Left cardiac atrium (tissue), 4 donors: ENCODE data around the gene HES6. TPM values are rescaled to one million over a fixed set of nuclear protein-coding genes. Genes with fewer than 3 reads are reported as not detected.
A peak's percentile ranks its signal among the peaks of the same experiment; 100 is the strongest.

Experiments
- ATAC-seq, 2 donors: fragments of 200-7000 bp; cut with Tn5 transposase; one replicate each; pipeline ENCODE4 v1.9.1; 2020; ENCODE audit warnings: mild to moderate bottlenecking in 2 of 2, moderate library complexity in 2 of 2
- DNase-seq: peaks from one replicate; pipeline ENCODE4 v3.0.0-alpha.2; 2020
- intact Hi-C, 2 donors: fragments of 100-400 bp; cut with DNase I; formaldehyde crosslinking; loops; one replicate each; pipeline versions ENCODE4 v1.14.1 to v1.15.1; 2022 to 2023
- total RNA-seq, 2 donors: library from RNA; stranded (reverse); fragmentation: NEBNext Ultra II Directional; extraction: Animal tissue kit (Norgen Biotek cat#: 25700); gene quantifications; one replicate each; pipeline ENCODE4 v1.2.1, GENCODE V29; 2021
- donor health status: DM: no; HTN: yes; CAD: no.
- donor health status: DM: no; HTN: yes; CAD: no; lungs with severe emphysema.
- donor health status: DM: yes; HTN: yes; CAD: no.
- donor health status: Dilated cardiomyopathy.

The HES6 gene
- total RNA-seq, 2 donors from 2014 or later: 3.8 to 4.3 TPM

- intact Hi-C loops: loop anchor here (5.0 to 10.0 kb wide), 2 partner anchors 335 to 402 kb away; partner anchors contain the start of gene RAMP1 (in 2 of the 2)
- DNase-seq (peak; percentile 7), ATAC-seq (no peak)
Observed at GRCh38 chr2:238259061-238260020, 19.5 kb upstream of the HES6 start.

GRCh38 chr2:238257786-238258700 lies 18.2 kb upstream of the HES6 start:
- ATAC-seq (no peak), DNase-seq (peak; percentile 11)
- intact Hi-C loops: no loop called here

- intact Hi-C loops: no loop called here
- DNase-seq (peak; percentile 62), ATAC-seq (peak in 1 of 2 donors; percentile 61)
Observed at GRCh38 chr2:238256594-238257104, 16.8 kb upstream of the HES6 start.

- intact Hi-C loops: no loop called here
- peak; percentile 1 for DNase-seq
- no peak for ATAC-seq
Observed at GRCh38 chr2:238256111-238256510, 16.3 kb upstream of the HES6 start.

GRCh38 chr2:238255636-238256035 lies 15.8 kb upstream of the HES6 start:
- DNase-seq (no peak), ATAC-seq (no peak)
- intact Hi-C loops: no loop called here

GRCh38 chr2:238255151-238255551 lies 15.3 kb upstream of the HES6 start:
- no peak for ATAC-seq
- no peak for DNase-seq
- intact Hi-C loops: no loop called here

- intact Hi-C loops: no loop called here
- ATAC-seq (no peak), DNase-seq (no peak)
Observed at GRCh38 chr2:238254095-238254723, 14.4 kb upstream of the HES6 start.

- ATAC-seq: no peak
- intact Hi-C loops: no loop called here
- DNase-seq: no peak
Observed at GRCh38 chr2:238252766-238253630, 13.2 kb upstream of the HES6 start.

- intact Hi-C loops: no loop called here
- DNase-seq (no peak), ATAC-seq (no peak)
Observed at GRCh38 chr2:238251986-238252385, 12.1 kb upstream of the HES6 start.

- no peak for DNase-seq
- intact Hi-C loops: no loop called here
Observed at GRCh38 chr2:238251331-238251730, 11.5 kb upstream of the HES6 start.

GRCh38 chr2:238250896-238251295 lies 11.1 kb upstream of the HES6 start:
- no peak for ATAC-seq
- intact Hi-C loops: no loop called here
- DNase-seq: no peak

More at GRCh38 chr2:238251331-238251730, 11.5 kb upstream of the HES6 start:
- no peak for ATAC-seq

- ATAC-seq (peak in 1 of 2 donors; percentile 17), DNase-seq (no peak)
- intact Hi-C loops: no loop called here
Observed at GRCh38 chr2:238247841-238248453, 8.1 kb upstream of the HES6 start.

GRCh38 chr2:238247002-238247822 lies 7.4 kb upstream of the HES6 start:
- ATAC-seq (no peak), DNase-seq (no peak)
- intact Hi-C loops: no loop called here

- ATAC-seq: no peak
- intact Hi-C loops: no loop called here
- no peak for DNase-seq
Observed at GRCh38 chr2:238244151-238244550, 4.3 kb upstream of the HES6 start.

GRCh38 chr2:238243496-238244076 lies 3.7 kb upstream of the HES6 start:
- ATAC-seq: no peak
- no peak for DNase-seq
- intact Hi-C loops: no loop called here

GRCh38 chr2:238242731-238243495 lies 3.1 kb upstream of the HES6 start:
- intact Hi-C loops: no loop called here
- DNase-seq (peak; percentile 42), ATAC-seq (peak; percentile 4 to 53)
